Measurements from ENCODE around the gene ZDHHC13. TPM values are rescaled to one million over a fixed set of nuclear protein-coding genes. Genes with fewer than 3 reads are reported as not detected.

Gene ZDHHC13
- total and polyA plus RNA-seq, 2 of the 8 experiments (the other 6 are each of a cell fraction or from before 2014, with no cell fraction given): 22.4 to 24.1 TPM

GRCh38 chr11:19163617-19164016 is 46.6 kb downstream of the ZDHHC13 start:
- H3K9me3 ChIP-seq (ENCODE audit: insufficient read depth in 2 of 2, low read depth in 1 of 2, low read length in 1 of 2): no peaks in the 10 kb centered on the region
- H3K14ac ChIP-seq (ENCODE audit: insufficient read length): no peak overlapping the region
- no peaks in the 10 kb centered on the region for H3K4me1 ChIP-seq (replicated peaks in 1 of 4; ENCODE audit: control insufficient read depth in 3 of 4, insufficient read depth in 4 of 4, low read length in 3 of 4)
- CTCF ChIA-PET (ENCODE audit: partially characterized antibody): no interaction called here
- no peak overlapping the region for H2BK120ac ChIP-seq (replicated peaks; ENCODE audit: low read depth, low read length)
- peaks cover 4 to 54% (median 21%) of the 10 kb centered on the region in 4 experiments; a peak in 7 of 8 replicates for H3K36me3 ChIP-seq (ENCODE audit: control insufficient read depth in 2 of 4, insufficient read depth in 4 of 4, low read length in 3 of 4)
- H2AK5ac ChIP-seq (ENCODE audit: low read depth, low read length): no peak overlapping the region
- POLR2A ChIA-PET (ENCODE audit: partially characterized antibody): no interaction called here
- H3K4me3 ChIP-seq (ENCODE audit: extremely low read depth in 1 of 4, insufficient read depth in 2 of 4, low read depth in 3 of 4, low read length in 4 of 4): no peak overlapping the region
- no peaks in the 10 kb centered on the region for H3K23me2 ChIP-seq (ENCODE audit: low read depth, low read length)
- H3K27me3 ChIP-seq (replicated peaks in 1 of 4; ENCODE audit: control insufficient read depth in 3 of 4, extremely low read depth in 1 of 4, insufficient read depth in 3 of 4, low read length in 3 of 4): peaks cover 0 to 1% (median 0%) of the 10 kb centered on the region in 4 experiments; a peak in 1 of 7 replicates
- H3K79me1 ChIP-seq (ENCODE audit: low read depth, low read length): no peaks in the 10 kb centered on the region
- no peak overlapping the region for H3K4ac ChIP-seq (replicated peaks; ENCODE audit: insufficient read length, low read depth, low read length)
- no peak overlapping the region for H3K23ac ChIP-seq (ENCODE audit: insufficient read length)
- WGBS, 2 experiments (ENCODE audit: extremely low coverage in 1 of 2, insufficient coverage in 1 of 2, insufficient read length in 1 of 2, insufficient replicate concordance in 2 of 2, low coverage in 1 of 2, low lambda C conversion rate in 2 of 2, missing lambda C conversion rate in 1 of 2): 95% methylated on average over 1 of the region's 1 CpG; no CpG with 5 or more reads in 1 of the 2 experiments
- H4K20me1 ChIP-seq (replicated peaks in 1 of 2; ENCODE audit: control insufficient read depth in 1 of 2, insufficient read depth in 2 of 2, low read length in 2 of 2): peaks cover 0 to 1% of the 10 kb centered on the region in 2 experiments
- no peak overlapping the region for H2BK12ac ChIP-seq (ENCODE audit: low read depth, low read length)
- no peak overlapping the region for H3K9ac ChIP-seq (replicated peaks in 1 of 4; ENCODE audit: extremely low read depth in 1 of 4, low read depth in 3 of 4, low read length in 3 of 4)
- H2BK5ac ChIP-seq (ENCODE audit: low read depth, low read length): no peak overlapping the region
- no peak overlapping the region for H3K27ac ChIP-seq (ENCODE audit: low read depth, low read length)
- no peak overlapping the region for H2AFZ ChIP-seq (ENCODE audit: low read length)
- H3K56ac ChIP-seq (replicated peaks; ENCODE audit: insufficient read length, low read depth, low read length): no peak overlapping the region
- H4K5ac ChIP-seq (ENCODE audit: insufficient read length, low read depth, low read length): no peak overlapping the region
- H2BK15ac ChIP-seq (ENCODE audit: low read length): no peak overlapping the region
- DNase-seq (ENCODE audit: low read depth in 1 of 2, low spot score in 2 of 2): no peak
- H3K79me2 ChIP-seq (ENCODE audit: control insufficient read depth in 1 of 2, insufficient read depth in 2 of 2, low read length in 2 of 2): no peaks in the 10 kb centered on the region
- no peak overlapping the region for H2BK20ac ChIP-seq (ENCODE audit: low read length)
- no peak overlapping the region for H4K8ac ChIP-seq (ENCODE audit: extremely low read depth, insufficient read depth, low read length)
- no peak overlapping the region for H3K18ac ChIP-seq (ENCODE audit: extremely low read depth, low read length)
- no peak overlapping the region for H4K91ac ChIP-seq (replicated peaks; ENCODE audit: insufficient read length, low read length)
- FAIRE-seq: no peak
- no peak overlapping the region for H3K4me2 ChIP-seq (ENCODE audit: insufficient read depth in 1 of 2, low read depth in 2 of 2, low read length in 2 of 2)
- TF ChIP-seq SIRT6 (IDR thresholded peaks at IDR 0.05; ENCODE audit: low read length) (no peak), SUZ12 (IDR thresholded peaks at IDR 0.05; ENCODE audit: low read length) (no peak), ATF3 (IDR thresholded peaks at IDR 0.05; ENCODE audit: insufficient read depth, low read depth, low read length) (no peak), MAFK (IDR thresholded peaks at IDR 0.05; ENCODE audit: low read depth, low read length) (no peak), POLR2A (IDR thresholded peaks at IDR 0.05; ENCODE audit: control extremely low read depth in 1 of 2, low read depth in 2 of 2, low read length in 2 of 2) (no peak), EP300 (IDR thresholded peaks at IDR 0.05; ENCODE audit: borderline replicate concordance in 1 of 2, low read depth in 2 of 2, low read length in 2 of 2) (no peak), RAD21 (IDR thresholded peaks at IDR 0.05 in 1 of 2, conservative IDR thresholded peaks at IDR 0.05 in 1 of 2; ENCODE audit: low read depth in 2 of 2, low read length in 2 of 2) (no peak), RFX5 (IDR thresholded peaks at IDR 0.05; ENCODE audit: borderline replicate concordance, low read depth, low read length) (no peak)
